Liver (tissue), 9 donors: ENCODE measurements around the gene ZCCHC9. TPM values are rescaled to one million over a fixed set of nuclear protein-coding genes. Genes with fewer than 3 reads are reported as not detected.

ENCODE experiments used
- DNase-seq: peaks from one replicate; pipeline ENCODE4 v3.0.0-alpha.2; 2017; ENCODE audit warnings: low spot score
- H3K27ac ChIP-seq, 2 donors: one replicate each; pipeline ENCODE4 v1.7.0; 2013; ENCODE audit warnings: inconsistent platforms in 2 of 2, low read length in 2 of 2, control low read depth in 1 of 2, low read depth in 1 of 2, mild to moderate bottlenecking in 1 of 2
- H3K27me3 ChIP-seq, 4 donors: one replicate each; pipeline versions ENCODE4 v1.6.1 to v1.7.0; 2013; ENCODE audit warnings: low read length in 3 of 4, inconsistent platforms in 1 of 4, mild to moderate bottlenecking in 1 of 4, moderate library complexity in 1 of 4; ENCODE audit not compliant: control insufficient read depth in 4 of 4, insufficient read depth in 4 of 4
- H3K36me3 ChIP-seq, 4 donors: one replicate each; pipeline versions ENCODE4 v1.6.1 to v1.7.0; 2013; ENCODE audit warnings: low read length in 3 of 4, mild to moderate bottlenecking in 3 of 4, low read depth in 1 of 4, moderate library complexity in 1 of 4; ENCODE audit not compliant: control insufficient read depth in 4 of 4, insufficient read depth in 3 of 4
- H3K4me1 ChIP-seq, 4 donors: one replicate each; pipeline versions ENCODE4 v1.6.1 to v1.7.0; 2013; ENCODE audit warnings: low read length in 3 of 4, mild to moderate bottlenecking in 3 of 4, moderate library complexity in 1 of 4; ENCODE audit not compliant: control insufficient read depth in 4 of 4, insufficient read depth in 4 of 4
- H3K4me3 ChIP-seq, 3 donors: one replicate each; pipeline versions ENCODE4 v1.6.1 to v1.7.0; 2013; ENCODE audit warnings: low read length in 3 of 3, control low read depth in 1 of 3, low read depth in 1 of 3, mild to moderate bottlenecking in 1 of 3
- H3K9ac ChIP-seq, 2 donors: one replicate each; pipeline ENCODE4 v1.7.0; 2013; ENCODE audit warnings: low read length in 2 of 2, mild to moderate bottlenecking in 2 of 2, moderate library complexity in 2 of 2, control low read depth in 1 of 2, low read depth in 1 of 2
- H3K9me3 ChIP-seq, 4 donors: one replicate each; pipeline versions ENCODE4 v1.6.1 to v1.7.0; 2013; ENCODE audit warnings: low read length in 3 of 4; ENCODE audit not compliant: control insufficient read depth in 4 of 4
- FOXA1 ChIP-seq: IDR thresholded peaks from 2 replicates; pipeline ENCODE4 v1.6.1; 2016; ENCODE audit warnings: antibody characterized with exemption
- FOXA2 ChIP-seq: IDR thresholded peaks from 2 replicates; pipeline ENCODE4 v1.6.1; 2016; ENCODE audit warnings: antibody characterized with exemption
- GABPA ChIP-seq, 2 donors: IDR thresholded peaks in 1 of 2; conservative IDR thresholded peaks in 1 of 2; 2 replicates each; pipeline ENCODE4 v1.6.1; 2016; ENCODE audit warnings: antibody characterized with exemption in 2 of 2, mild to moderate bottlenecking in 1 of 2, moderate library complexity in 1 of 2
- HNF4A ChIP-seq, 2 donors: conservative IDR thresholded peaks; 2 replicates each; pipeline ENCODE4 v1.6.1; 2016; ENCODE audit warnings: antibody characterized with exemption in 2 of 2, mild to moderate bottlenecking in 2 of 2
- HNF4G ChIP-seq: IDR thresholded peaks from 2 replicates; pipeline ENCODE4 v1.6.1; 2016; ENCODE audit warnings: antibody characterized with exemption
- JUND ChIP-seq, 2 donors: IDR thresholded peaks; 2 replicates each; pipeline ENCODE4 v1.6.1; 2016; ENCODE audit warnings: antibody characterized with exemption in 2 of 2
- RXRA ChIP-seq, 2 donors: IDR thresholded peaks; 2 replicates each; pipeline ENCODE4 v1.6.1; 2017 to 2018; ENCODE audit warnings: antibody characterized with exemption in 2 of 2, mild to moderate bottlenecking in 1 of 2
- SP1 ChIP-seq: IDR thresholded peaks from 2 replicates; pipeline ENCODE4 v1.6.1; 2018; ENCODE audit warnings: antibody characterized with exemption, mild to moderate bottlenecking
- TAF1 ChIP-seq: conservative IDR thresholded peaks from 2 replicates; pipeline ENCODE4 v1.6.1; 2016; ENCODE audit warnings: antibody characterized with exemption, mild to moderate bottlenecking
- YY1 ChIP-seq: IDR thresholded peaks from 2 replicates; pipeline ENCODE4 v1.6.1; 2016; ENCODE audit warnings: antibody characterized with exemption, mild to moderate bottlenecking
- WGBS: extraction: QIAGEN DNeasy Blood & Tissue Kit; methylation state at CpG from one replicate; pipeline ENCODE4 v1.1.7; 2013; 5-methylcytosine and 5-hydroxymethylcytosine counted together
- polyA plus RNA-seq, 2 donors: library from polyadenylated mRNA; stranded (reverse) in 1 of 2; unstranded in 1 of 2; fragments of 200-250 nt in 1 of 2; fragments of >200 nt in 1 of 2; fragmentation: Nextera tagmentation in 1 of 2; extraction: Ambion mirVana in 1 of 2; gene quantifications; one replicate each; pipeline versions ENCODE4 v1.2.1 to v1.2.3, GENCODE V29; 2013 to 2015
- total RNA-seq, 2 donors: library from RNA; depleted of rRNA; stranded (reverse); fragments of >200 nt; gene quantifications; one replicate each; pipeline ENCODE4 v1.2.3, GENCODE V29; 2014
- TF ChIP-seq, protein P1 (sequence below): fragments of 150-350 bp; IDR thresholded peaks from 2 replicates; pipeline ENCODE4 v1.5.1; 2017; ENCODE audit warnings: improper control_type of control experiment, low read depth, low read length; ENCODE audit not compliant: missing input control
- TF ChIP-seq, protein P2 (sequence below): IDR thresholded peaks from 2 replicates; pipeline ENCODE4 v1.6.1; 2016; ENCODE audit warnings: antibody characterized with exemption
- TF ChIP-seq, protein P3 (sequence below): IDR thresholded peaks from 2 replicates; pipeline ENCODE4 v1.6.1; 2016; ENCODE audit warnings: antibody characterized with exemption
- donor health status: healthy.
- donor health status: healthy.
- donor health status: healthy.
- donor health status: healthy.
- donor health status: healthy.

ZCCHC9 gene
- total and polyA plus RNA-seq, 4 donors: 13.5 to 19.9 (median 19.0) TPM

DNA sequence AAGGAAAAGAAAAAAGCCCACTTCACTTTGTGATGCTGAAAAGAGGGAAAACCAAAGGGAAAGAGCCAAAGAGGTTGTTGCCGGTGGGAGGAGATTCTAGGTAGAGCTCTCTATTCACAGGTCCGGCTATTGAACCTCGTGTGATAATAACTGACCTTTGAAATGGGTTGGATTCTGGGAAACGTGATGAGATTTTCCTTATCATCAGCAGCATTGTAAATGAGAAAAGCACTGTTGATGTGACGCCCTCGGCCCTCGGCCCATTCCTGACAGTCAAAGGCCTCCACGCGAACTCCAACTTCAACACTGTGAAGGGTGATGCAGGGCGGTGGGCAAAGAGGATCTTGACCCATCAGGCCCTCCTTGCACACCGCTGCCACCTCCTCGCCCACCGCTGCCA lies 43.3 kb downstream of the ZCCHC9 start (continued):
- peak; percentile 51 for TF ChIP-seq FOXA2
- TF ChIP-seq YY1: no peak
- TF ChIP-seq HNF4G: no peak
- TF ChIP-seq, protein P1, sequence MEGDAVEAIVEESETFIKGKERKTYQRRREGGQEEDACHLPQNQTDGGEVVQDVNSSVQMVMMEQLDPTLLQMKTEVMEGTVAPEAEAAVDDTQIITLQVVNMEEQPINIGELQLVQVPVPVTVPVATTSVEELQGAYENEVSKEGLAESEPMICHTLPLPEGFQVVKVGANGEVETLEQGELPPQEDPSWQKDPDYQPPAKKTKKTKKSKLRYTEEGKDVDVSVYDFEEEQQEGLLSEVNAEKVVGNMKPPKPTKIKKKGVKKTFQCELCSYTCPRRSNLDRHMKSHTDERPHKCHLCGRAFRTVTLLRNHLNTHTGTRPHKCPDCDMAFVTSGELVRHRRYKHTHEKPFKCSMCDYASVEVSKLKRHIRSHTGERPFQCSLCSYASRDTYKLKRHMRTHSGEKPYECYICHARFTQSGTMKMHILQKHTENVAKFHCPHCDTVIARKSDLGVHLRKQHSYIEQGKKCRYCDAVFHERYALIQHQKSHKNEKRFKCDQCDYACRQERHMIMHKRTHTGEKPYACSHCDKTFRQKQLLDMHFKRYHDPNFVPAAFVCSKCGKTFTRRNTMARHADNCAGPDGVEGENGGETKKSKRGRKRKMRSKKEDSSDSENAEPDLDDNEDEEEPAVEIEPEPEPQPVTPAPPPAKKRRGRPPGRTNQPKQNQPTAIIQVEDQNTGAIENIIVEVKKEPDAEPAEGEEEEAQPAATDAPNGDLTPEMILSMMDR: no peak
- TF ChIP-seq JUND (IDR thresholded peaks at IDR 0.05): no peak
- peak; percentile 71 to 82 for TF ChIP-seq RXRA (IDR thresholded peaks at IDR 0.05)
- peak; percentile 71 to 78 for TF ChIP-seq HNF4A (conservative IDR thresholded peaks at IDR 0.05)
- no peak for TF ChIP-seq FOXA1

DNA sequence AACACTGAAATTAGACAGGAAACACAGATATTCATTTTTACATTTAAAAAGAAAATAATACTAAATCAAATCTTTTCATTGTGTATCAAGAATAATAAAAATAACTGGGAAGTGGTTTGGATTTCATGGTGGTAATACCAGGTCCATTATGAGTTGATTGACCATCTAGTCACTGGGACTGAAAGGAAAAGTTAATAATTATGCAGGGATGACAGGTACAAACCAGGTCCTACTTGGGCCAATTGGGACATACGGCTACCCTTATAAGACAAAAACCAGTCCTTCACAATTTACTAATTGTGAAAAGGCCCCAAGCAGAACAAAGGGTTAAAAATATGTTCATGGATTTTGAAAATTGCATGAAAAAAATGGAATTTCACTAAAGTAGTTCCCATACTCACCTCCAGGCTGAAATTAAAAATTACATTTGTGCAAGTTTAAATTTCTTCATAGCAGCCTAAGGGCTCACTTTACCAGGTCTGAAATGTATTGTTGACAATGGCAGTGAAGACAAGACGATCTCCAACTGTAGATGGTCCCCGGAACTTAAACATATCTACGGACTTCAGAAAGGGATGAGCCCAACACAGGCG lies 44.1 kb downstream of the ZCCHC9 start:
- no peak for DNase-seq
- H3K4me1 ChIP-seq: peaks cover 2 to 16% (median 9%) of the 10 kb centered on the region in 4 donors
- 87% methylated on average over 5 of the region's 5 CpGs for WGBS
- TF ChIP-seq, protein P2, sequence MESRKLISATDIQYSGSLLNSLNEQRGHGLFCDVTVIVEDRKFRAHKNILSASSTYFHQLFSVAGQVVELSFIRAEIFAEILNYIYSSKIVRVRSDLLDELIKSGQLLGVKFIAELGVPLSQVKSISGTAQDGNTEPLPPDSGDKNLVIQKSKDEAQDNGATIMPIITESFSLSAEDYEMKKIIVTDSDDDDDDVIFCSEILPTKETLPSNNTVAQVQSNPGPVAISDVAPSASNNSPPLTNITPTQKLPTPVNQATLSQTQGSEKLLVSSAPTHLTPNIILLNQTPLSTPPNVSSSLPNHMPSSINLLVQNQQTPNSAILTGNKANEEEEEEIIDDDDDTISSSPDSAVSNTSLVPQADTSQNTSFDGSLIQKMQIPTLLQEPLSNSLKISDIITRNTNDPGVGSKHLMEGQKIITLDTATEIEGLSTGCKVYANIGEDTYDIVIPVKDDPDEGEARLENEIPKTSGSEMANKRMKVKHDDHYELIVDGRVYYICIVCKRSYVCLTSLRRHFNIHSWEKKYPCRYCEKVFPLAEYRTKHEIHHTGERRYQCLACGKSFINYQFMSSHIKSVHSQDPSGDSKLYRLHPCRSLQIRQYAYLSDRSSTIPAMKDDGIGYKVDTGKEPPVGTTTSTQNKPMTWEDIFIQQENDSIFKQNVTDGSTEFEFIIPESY: no peak
- TF ChIP-seq RXRA (IDR thresholded peaks at IDR 0.05): peak in 1 of 2 donors; percentile 10
- no peaks in the 10 kb centered on the region for H3K9me3 ChIP-seq
- peaks cover 0 to 14% (median 7%) of the 10 kb centered on the region in 4 donors for H3K36me3 ChIP-seq
- H3K27ac ChIP-seq: peak overlapping the region in 1 of 2 donors; percentile 40
- H3K4me3 ChIP-seq: no peak overlapping the region
- H3K27me3 ChIP-seq: no peaks in the 10 kb centered on the region
- H3K9ac ChIP-seq: no peak overlapping the region

DNA sequence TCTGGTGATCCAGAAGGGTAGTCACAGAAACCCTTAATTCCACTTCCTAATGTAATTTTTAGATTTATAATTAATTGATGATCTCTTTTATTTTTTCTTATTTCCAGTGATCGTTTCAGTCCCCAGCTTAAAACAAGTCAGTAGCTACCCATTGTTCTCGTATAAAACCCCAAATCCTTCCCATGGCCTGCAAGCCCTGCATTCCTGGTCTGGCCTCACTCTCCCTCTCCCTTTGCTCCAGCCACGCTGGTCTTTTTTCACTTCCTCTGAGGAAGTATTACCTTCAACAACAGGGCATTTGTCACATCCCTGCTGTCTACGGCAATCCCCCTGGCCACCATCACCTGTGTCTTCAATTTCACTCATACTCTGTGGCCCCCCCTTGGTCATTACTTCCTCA lies 47.8 kb downstream of the ZCCHC9 start:
- Histone ChIP-seq H3K4me3 (no peak overlapping the region), H3K36me3 (peaks cover 0 to 2% (median 0%) of the 10 kb centered on the region in 4 donors), H3K9ac (no peak overlapping the region), H3K27me3 (no peaks in the 10 kb centered on the region), H3K9me3 (no peaks in the 10 kb centered on the region), H3K4me1 (peaks cover 3 to 34% (median 28%) of the 10 kb centered on the region in 4 donors), H3K27ac (peak overlapping the region in 1 of 2 donors; percentile 2)
- DNase-seq: no peak
- WGBS: 85% methylated on average over 4 of the region's 4 CpGs
- TF ChIP-seq, protein P1: no peak
- no peak for TF ChIP-seq TAF1
- no peak for TF ChIP-seq FOXA2
- TF ChIP-seq HNF4A (conservative IDR thresholded peaks at IDR 0.05): no peak
- no peak for TF ChIP-seq GABPA (IDR thresholded peaks at IDR 0.05 in 1 of 2, conservative IDR thresholded peaks at IDR 0.05 in 1 of 2)
- TF ChIP-seq JUND (IDR thresholded peaks at IDR 0.05): no peak
- TF ChIP-seq SP1: no peak
- TF ChIP-seq HNF4G: no peak
- TF ChIP-seq, protein P3, sequence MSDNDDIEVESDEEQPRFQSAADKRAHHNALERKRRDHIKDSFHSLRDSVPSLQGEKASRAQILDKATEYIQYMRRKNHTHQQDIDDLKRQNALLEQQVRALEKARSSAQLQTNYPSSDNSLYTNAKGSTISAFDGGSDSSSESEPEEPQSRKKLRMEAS: no peak
- TF ChIP-seq FOXA1: no peak
